HG03135 (cell line): Measurements from ENCODE around the gene HVCN1.
"Not testable (repeated sequence)": the region's sequence is repeated elsewhere in the genome, so short reads cannot be mapped to it uniquely, and the experiment has no call there.

Experiments
- ATAC-seq: cut with Tn5 transposase; IDR thresholded peaks from one replicate; pipeline ENCODE4 v1.9.1; 2021; ENCODE audit warnings: mild to moderate bottlenecking, moderate library complexity; ENCODE audit not compliant: unreplicated experiment

Gene HVCN1, protein sequence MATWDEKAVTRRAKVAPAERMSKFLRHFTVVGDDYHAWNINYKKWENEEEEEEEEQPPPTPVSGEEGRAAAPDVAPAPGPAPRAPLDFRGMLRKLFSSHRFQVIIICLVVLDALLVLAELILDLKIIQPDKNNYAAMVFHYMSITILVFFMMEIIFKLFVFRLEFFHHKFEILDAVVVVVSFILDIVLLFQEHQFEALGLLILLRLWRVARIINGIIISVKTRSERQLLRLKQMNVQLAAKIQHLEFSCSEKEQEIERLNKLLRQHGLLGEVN

DNA sequence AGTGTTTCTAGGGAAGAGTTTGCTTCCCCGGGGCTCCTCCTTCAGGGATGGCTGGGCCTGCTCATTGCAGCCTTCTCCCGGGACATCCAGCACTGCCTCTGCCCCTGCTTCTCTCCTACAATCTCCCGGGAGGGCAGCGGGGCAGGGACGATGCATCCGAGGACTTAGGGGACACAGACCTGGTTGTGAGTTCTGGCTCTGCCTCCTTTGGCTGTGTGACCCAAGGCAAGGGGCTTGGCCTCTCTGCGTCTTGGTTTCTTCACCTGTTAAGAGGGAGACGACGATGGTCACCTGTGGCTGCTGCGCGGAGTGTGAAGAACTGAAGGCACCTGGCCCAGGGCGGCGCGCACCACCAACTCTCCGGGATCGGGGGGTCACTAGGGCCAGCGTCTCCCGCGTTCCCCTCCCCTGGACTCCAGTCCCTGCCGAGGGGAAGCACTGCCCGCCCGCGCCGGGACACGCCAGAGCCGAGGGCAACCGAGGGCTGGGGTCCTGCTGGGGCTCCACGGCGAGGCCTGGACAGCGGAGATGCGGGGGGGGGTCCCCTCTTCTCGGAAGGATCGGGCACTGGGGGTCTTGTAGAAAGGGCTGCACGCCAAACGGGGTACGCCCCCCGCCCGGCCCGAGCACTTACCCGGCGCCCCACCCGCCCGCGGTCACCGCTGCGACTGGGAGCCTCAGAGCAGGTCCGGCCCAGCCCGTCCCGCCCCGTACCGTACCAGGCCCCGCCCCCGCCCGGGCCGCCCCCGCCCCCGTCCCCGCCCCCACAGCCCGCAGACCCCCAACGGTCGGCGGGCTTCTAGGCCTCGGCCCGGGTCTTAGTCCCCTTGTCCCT, at the start of gene HVCN1:
Gene HVCN1 (minus strand): TSS at position 670 of the 835 bp plus-strand sequence. CDS start 5,870 bp downstream, outside the sequence.
- peak; percentile 34 for ATAC-seq

DNA sequence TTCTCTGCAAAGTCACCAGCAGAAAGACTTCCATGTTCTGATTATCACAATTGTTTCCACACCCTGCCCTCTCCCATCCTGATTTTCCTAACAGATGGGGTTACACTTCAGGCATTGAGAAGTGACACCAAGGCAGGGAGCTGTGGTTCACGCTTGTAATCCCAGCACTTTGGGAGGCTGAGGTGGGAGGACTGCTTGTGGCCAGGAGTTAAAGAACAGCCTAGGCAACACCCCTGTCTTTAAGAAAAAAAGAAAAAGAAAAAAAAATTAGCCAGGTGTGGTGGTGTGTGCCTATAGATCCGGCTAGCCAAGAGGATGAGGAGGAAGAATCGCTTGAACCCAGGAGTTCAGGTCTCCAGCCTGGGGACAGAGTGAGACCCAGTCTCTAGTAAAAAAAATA, 48.6 kb upstream of the HVCN1 start:
- no peak for ATAC-seq

DNA sequence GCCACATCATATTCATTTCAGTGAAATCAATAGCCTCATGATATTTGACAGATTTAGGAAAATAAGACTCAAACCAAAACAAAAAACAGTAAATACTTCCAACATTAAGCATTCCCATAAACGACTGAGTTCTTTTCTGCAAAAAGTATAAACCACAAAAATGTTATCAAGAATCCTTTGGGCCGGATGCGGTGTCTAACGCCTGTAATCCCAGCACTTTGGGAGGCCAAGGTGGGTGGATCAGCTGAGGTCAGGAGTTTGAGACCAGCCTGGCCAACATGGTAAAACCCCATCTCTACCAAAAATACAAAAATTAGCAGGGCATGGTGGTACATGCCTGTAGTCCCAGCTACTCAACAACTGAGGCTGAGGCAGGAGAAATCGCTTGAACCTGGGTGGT, 48.1 kb upstream of the HVCN1 start:
- not testable (repeated sequence) for ATAC-seq

DNA sequence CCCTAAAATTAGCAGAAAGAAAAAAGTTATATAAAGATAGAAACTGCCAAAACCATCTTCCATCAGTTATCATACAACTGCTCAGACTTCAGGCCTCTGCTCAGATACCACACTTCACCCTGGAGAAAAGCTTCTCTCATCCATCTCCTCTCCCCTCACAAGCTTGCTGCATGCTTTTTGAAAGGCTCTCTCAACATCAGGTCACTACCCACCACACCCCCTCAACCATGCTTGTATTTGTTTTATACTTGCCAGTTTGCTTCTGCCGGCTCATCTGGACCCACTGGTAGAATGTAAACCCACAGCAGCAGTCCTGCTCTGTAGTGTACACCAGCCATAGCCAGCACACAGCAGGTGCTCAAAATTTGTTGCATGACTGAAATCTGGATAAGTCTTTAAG, 45.0 kb upstream of the HVCN1 start:
- no peak for ATAC-seq

DNA sequence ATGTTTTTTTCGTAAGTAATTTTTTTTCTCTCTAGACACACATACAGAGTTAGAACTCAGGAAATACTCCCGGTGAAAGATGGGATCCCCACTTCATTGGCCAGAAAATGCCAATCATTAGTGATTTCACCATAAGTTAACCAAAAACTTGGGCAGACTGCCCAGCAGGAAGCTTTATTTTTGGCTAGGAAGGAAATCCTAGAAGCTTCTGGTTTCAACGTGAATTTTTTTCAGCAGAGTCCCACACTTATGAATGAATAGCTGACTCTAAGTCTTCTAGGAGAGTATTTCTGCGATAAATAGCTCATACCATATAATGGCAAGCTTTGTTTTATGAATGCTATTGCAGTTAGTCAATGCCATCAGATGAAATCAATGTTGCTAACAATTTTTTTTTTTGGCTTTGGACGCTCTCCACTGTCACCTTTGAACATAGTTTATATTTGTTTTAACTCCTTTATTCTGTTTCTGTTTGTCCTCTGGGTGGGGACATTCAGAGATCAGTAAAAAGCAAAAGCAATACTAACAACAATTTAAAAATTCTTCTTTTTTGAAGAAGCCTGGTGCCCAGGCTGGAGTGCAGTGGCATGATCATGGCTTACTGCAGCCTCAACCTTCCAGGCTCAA, 44.3 kb upstream of the HVCN1 start:
- ATAC-seq, result no peak

DNA sequence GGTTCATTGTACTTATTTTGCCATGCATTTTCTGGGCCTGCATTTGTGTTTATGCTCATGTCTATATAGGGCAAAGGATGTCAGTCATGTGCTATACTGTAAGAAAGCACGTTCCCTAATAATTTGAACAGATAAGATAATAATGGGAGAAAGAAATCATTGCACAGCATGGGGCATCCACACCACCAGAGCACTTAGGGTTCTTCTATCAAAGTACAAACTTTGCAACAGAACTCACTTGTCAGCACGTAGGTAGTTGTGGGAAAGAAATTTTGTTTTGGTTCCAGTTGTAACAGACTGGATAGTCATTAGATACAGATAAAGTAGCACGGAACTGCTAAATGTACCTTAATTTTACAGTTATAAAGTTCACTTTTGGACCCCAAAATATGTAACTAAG, 43.7 kb upstream of the HVCN1 start:
- no peak for ATAC-seq

DNA sequence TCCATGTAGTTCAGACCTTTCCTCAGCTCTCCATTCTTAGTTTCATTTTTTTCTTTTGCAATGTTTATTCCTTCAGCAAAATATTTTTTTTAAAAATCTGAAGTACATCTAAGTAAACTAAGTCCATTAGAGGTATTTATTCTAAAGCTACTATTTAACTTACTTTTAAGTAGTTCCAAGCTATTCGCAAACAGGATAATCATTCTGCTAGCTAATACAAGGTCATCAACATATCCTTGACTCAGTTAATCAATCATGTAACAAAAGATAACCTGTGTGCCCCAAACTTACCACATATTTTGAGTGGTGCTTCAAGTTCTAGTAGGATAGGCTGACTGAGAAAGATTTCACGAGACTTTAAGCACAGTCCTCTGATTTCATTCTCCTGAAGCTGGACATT, 42.6 kb upstream of the HVCN1 start:
- no peak for ATAC-seq

DNA sequence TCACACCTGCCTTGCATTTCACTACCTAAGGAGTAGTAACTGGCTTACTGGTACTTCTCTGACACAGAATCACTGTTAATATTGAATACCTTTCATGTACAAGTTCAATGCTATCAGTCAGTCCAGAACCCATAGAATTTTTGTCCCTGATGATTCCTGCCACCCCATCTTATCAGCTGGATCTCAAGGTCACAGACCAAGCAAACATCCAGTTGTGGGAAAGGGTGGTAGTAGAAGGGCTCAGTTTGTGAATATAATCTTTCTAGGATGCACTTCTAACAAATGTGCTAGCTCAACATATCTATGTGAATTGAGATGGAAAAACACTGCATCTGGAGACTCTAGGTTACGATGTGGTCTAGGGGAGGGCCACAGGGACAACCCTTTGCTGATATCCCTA, 39.7 kb upstream of the HVCN1 start:
- no peak for ATAC-seq

DNA sequence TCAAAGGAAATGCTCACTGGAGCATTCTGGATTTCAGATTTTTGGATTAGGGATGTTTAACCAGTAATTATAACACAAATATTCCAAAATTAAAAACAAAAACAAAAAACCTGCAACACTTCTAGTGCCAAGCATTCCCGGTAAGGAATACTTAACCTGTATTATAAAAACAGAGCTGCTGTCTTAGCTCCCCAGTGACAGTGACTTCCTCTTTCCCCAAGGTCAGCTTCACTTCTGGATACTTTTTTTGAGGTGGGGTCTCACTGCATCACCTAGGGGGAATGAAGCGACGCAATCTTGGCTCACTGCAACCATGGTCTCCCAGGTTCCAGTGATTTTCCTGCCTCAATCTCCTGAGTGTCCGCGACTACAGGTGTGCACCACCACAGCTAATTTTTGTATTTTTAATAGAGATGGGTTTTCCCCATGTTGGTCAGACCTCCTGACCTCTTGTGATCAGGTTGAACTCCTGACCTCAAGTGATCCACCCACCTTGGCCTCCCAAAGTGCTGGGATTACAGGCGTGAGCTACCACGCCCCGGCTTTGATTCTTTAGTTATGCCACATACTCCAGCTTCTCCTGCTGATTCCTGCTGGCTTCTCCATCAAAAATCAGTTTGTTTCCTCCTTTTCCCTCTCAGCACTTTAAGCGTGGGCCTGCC, 37.9 kb upstream of the HVCN1 start:
- no peak for ATAC-seq

DNA sequence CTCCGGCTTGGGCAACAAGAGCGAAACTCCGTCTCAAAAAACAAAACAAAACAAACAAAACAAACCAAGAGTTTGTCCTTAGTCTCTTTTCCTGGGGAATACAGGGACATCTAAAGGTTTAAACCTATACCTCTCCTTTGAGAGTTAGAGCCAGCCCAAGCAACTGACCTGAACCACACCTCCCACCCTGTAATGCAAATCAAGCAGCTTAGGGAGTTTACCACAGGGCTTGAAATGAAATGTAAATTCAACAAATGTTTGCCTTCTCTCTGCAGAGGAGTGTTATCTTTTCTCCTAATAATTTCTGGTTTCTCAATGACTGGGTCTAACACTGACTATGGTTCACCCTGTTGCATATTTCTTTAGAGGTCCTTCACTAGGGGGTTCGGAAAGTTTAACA, 37.1 kb upstream of the HVCN1 start:
- ATAC-seq, result no peak

DNA sequence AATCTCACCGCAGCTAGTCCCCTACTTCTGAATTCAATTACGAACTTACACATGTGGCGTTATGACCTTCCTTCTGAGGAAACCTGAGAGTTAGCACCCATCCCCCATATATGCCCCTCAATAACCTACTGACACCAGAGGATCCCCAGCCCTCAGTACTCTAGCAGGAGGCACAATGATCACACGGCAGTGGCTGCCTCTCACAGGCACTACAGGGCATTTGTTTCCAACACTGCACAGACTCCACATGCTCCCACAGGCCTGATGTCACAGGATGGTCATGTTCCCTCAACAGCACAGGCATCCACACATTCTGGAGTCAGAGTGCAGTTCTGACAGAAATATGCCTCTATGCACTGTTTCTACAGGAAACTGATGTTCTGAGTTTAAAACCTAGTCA, 36.4 kb upstream of the HVCN1 start:
- ATAC-seq, result no peak

DNA sequence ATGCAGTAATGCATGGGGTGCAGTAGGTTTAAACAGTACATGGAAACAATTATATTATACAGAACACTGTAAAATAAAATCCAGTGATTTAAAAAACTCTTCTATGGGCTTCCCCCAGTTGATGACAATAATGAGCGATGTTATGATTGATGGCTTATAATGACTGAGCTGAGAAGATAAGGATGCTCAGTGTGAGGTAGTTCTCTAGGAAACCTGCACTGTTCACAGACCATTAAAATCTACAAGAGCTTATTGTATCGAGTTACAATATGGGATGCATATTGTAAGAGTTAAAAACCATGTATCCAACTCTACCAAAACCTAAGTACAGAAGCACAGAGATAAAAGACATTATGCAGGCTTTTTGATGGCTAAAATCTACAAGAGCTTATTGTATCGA, 34.0 kb upstream of the HVCN1 start:
- not testable (repeated sequence) for ATAC-seq

DNA sequence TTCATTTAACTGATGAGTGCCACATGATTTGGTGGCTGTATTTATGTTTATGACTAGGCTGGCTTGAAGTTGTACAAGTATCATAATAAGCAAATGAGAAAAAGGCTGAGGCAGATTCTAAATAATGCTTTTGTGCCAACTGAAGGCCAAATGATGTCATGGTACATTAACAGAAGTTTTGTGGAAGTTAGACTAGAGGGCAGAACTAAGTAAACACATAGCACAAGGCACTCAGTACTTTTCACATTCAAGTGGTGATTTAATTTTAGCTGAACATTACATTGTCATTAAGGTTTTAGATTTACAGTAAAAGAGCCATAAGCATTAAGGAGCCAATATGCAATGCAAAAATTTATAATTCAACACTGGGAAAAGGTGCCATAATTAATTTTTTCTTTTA, 32.7 kb upstream of the HVCN1 start:
- no peak for ATAC-seq

DNA sequence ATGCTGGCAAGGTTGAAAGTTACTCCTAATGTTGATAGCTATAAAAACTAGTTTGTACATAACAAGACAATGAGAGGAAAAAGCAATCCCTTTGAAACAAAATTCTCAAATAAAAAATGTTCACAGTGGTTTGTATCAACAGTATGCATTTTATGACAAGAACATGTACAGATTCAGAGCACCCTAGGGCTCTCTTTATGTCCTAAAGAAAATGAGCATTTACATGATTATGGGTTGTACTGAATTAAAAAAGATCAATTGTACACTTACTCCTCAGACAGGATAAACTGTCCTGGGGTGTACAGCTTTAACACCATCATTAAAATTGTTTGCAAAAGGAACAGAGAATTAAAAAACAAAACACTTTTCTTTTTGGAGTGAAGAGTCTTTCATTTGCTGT, 31.6 kb upstream of the HVCN1 start:
- ATAC-seq, result no peak

DNA sequence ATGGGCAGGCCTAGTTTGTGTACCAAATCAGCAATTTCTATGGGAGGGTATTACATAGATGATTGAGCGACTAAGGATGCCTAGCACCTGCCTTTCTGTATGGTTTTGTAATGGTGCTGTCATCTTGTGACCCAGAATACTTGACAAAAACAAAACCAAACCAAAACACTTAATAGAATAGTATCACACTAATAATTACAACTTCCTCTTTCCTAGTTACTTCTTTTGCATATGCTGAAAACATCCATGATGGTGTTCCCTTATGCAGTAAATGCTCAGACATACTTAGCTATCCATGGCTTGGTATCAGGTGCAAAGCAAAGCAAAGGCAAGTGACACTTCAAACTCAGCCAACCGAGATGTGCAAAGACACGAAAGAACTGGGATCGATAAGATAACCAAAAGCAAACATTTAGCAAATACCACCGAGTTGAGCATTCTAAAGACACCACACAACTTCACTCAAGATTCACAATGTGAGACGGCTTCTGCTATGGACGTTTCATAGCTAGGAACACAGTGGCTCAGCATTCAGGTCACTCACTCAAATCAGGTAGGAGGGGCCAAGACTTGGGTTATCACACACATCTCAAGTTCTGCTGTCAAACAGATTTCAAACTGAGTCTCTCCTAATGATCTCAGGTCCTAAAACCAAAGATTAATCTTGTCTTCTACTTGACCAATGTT, 29.4 kb upstream of the HVCN1 start:
- no peak for ATAC-seq

DNA sequence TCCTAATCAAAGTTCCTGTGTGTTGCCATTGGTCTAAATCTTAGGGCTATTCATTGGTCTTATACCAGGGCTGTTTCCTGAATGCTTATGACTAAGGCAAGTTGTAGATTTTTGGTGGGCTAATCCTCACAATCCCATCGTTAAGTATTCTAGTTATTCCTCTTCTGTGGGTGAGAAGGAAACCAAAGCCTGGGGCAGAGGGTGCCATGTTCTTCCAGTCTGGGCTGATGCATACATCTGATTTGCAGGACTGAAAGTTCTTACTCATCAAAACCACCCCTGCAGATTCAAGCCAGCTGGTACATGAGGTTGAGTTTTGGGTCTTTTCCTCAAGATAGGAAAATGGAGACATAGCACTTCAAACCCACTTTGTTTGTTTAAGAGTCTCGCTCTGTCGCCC, 28.1 kb upstream of the HVCN1 start:
- no peak for ATAC-seq

DNA sequence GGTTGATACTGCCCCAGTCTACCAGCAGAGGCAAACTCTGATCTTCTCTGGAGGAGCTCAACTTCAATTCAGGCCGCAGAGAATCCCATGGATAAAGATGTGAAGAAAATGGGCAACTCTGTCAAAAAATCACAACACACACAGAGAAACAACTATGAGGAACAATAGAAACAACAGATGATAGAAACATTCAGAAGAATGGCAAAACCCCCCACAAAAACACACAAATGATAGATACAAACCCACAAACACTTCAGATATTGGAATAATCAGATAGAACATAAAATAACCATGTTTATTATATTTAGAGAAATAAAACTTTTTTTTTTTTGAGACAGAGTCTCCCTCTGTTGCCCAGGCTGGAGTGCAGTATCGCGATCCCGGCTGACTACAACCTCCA, 20.0 kb upstream of the HVCN1 start:
- no peak for ATAC-seq

DNA sequence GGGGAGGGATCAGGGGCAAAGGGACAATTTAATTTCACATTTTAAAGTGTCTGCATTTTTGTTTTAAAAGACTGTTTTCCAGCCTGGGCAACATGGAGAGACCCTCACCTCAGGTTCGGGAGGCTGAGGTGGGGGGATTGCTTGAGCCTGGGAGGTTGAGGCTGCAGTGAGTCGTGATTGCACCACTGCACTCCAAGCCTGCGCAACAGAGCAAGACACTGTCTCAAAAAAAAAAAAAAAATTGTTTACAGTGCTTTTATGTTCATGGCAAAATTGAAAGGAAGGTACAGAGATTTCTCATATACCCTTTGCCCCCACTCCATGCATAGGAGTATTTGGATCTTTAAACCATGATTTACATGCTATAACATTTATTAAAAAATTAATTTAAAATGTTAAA, 16.4 kb upstream of the HVCN1 start:
- no peak for ATAC-seq

DNA sequence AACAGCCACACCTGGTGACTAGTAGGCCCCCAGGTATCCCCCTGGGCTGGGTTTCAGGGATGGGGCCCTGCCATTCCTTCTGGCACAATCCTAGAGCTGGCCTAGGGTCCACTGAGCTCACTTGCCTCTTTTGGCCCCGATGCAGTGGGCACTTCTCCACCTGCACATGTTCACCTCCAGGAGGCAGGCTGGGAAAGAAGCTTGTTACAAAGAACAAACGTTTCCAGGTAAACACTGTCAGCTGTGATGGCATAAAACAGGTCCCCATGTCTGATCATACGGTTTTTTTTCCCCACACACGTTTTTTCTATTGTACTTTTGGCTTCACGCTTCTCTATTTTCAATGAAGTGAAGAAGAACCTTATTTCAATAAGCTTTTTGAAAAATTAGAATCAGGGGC, 15.8 kb upstream of the HVCN1 start:
- ATAC-seq, result no peak

DNA sequence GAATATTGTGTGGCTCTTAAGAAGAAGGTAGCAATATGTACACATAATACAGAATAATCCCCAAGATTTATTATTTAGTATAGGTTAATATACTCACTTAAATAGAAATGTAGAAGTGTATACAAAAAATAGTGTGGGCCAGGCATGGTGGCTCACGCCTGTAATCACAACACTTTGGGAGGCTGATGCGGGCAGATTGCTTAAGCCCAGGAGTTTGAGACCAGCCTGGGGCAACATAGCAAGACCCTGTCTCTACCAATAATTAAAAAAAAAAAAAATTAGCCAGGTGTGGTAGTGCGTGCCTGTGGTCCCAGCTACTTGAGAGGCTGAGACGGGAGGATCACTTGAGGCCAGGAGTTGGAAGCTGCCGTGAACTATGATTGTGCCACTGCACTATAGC, 15.3 kb upstream of the HVCN1 start:
- no peak for ATAC-seq

DNA sequence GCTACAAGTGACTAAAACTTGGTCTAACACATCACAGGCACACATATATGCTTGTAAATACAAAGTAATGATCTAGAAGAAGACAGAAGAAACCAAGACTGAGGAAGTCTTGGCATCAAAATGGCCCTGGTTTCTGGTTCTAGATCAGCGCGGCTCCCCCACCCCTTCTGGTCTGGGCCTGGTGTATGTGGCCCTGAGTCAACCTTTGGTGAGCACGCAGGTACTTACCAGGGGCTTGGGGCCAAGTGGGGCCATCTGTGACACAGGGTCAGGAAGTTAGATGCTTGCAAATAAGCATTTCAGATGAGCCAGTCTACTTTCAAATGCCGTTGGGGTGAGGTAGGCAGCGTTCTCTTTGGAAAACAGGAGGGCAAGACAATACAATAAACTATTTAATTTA, 13.2 kb upstream of the HVCN1 start:
- no peak for ATAC-seq
